ENCODE data around the gene KAZN. TPM values are rescaled to one million over a fixed set of nuclear protein-coding genes. Genes with fewer than 3 reads are reported as not detected.
A peak's percentile ranks its signal among the peaks of the same experiment; 100 is the strongest.
"Not testable (repeated sequence)": the region's sequence is repeated elsewhere in the genome, so short reads cannot be mapped to it uniquely, and the experiment has no call there.

The KAZN gene
- total and polyA plus RNA-seq, 10 donors: 20.0 to 245 (median 144) TPM

- 49 to 92% (median 69%) methylated on average over 3 of the region's 3 CpGs for WGBS, 5 donors
- TF ChIP-seq POLR2A (IDR thresholded peaks at IDR 0.05) (no peak), CTCF (IDR thresholded peaks at IDR 0.05 in 8 of 11, conservative IDR thresholded peaks at IDR 0.05 in 3 of 11) (no peak), POLR2AphosphoS5 (IDR thresholded peaks at IDR 0.05) (no peak)
Observed at GRCh38 chr1:14961661-14962267, 363.3 kb downstream of the KAZN start.

GRCh38 chr1:14962407-14962806 is 363.9 kb downstream of the KAZN start:
- intact Hi-C loops (cut with DNase I; ENCODE audit: low total_unique reads): no loop called here
- WGBS, 5 donors: 78 to 86% (median 85%) methylated on average over 7 of the region's 7 CpGs
- H3K27ac ChIP-seq: peak overlapping the region in 3 of 8 donors; percentile 4 to 31 (median 5)
- peaks cover 0 to 4% (median 0%) of the 10 kb centered on the region in 8 donors for H3K9me3 ChIP-seq
- no peak for TF ChIP-seq POLR2AphosphoS5 (IDR thresholded peaks at IDR 0.05)
- no peak for TF ChIP-seq POLR2A (IDR thresholded peaks at IDR 0.05)
- no peak for TF ChIP-seq CTCF (IDR thresholded peaks at IDR 0.05 in 8 of 11, conservative IDR thresholded peaks at IDR 0.05 in 3 of 11)
- H3K36me3 ChIP-seq: peaks cover 0 to 70% (median 18%) of the 10 kb centered on the region in 6 donors
- H3K4me3 ChIP-seq: no peak overlapping the region
- no peak for DNase-seq
- no peaks in the 10 kb centered on the region for H3K27me3 ChIP-seq (replicated peaks in 1 of 7)
- peaks cover 0 to 47% (median 22%) of the 10 kb centered on the region in 6 donors for H3K4me1 ChIP-seq

More at GRCh38 chr1:14961661-14962267, 363.3 kb downstream of the KAZN start:
- Histone ChIP-seq H3K27ac (peak overlapping the region in 5 of 8 donors; percentile 0 to 31 (median 5)), H3K4me3 (no peak overlapping the region), H3K9me3 (peaks cover 0 to 4% (median 0%) of the 10 kb centered on the region in 8 donors), H3K4me1 (peaks cover 0 to 53% (median 26%) of the 10 kb centered on the region in 6 donors), H3K36me3 (peaks cover 0 to 66% (median 16%) of the 10 kb centered on the region in 6 donors), H3K27me3 (replicated peaks in 1 of 7) (no peaks in the 10 kb centered on the region)
- DNase-seq: no peak
- intact Hi-C loops (cut with DNase I; ENCODE audit: low total_unique reads): no loop called here

- intact Hi-C loops (cut with DNase I; ENCODE audit: low total_unique reads); H3K4me3 ChIP-seq; H3K9me3 ChIP-seq; DNase-seq; H3K27me3 ChIP-seq (replicated peaks in 1 of 7): not testable (repeated sequence)
- Histone ChIP-seq H3K4me1 (peaks cover 0 to 47% (median 28%) of the 10 kb centered on the region in 6 donors), H3K27ac (peak overlapping the region in 4 of 8 donors; percentile 11 to 66 (median 42)), H3K36me3 (peaks cover 0 to 72% (median 20%) of the 10 kb centered on the region in 6 donors)
- 82 to 88% (median 83%) methylated on average over 10 of the region's 10 CpGs for WGBS, 5 donors
Observed at GRCh38 chr1:14963791-14964710, 365.6 kb downstream of the KAZN start.

GRCh38 chr1:14964711-14965055 is 366.2 kb downstream of the KAZN start:
- H3K9me3 ChIP-seq: peaks cover 0 to 5% (median 0%) of the 10 kb centered on the region in 8 donors
- H3K4me1 ChIP-seq: peaks cover 0 to 47% (median 31%) of the 10 kb centered on the region in 6 donors
- intact Hi-C loops (cut with DNase I; ENCODE audit: low total_unique reads): no loop called here
- 52 to 74% (median 67%) methylated on average over 4 of the region's 4 CpGs for WGBS, 5 donors
- H3K27ac ChIP-seq: peak overlapping the region in 4 of 8 donors; percentile 11 to 66 (median 42)
- H3K4me3 ChIP-seq: no peak overlapping the region
- no peak for DNase-seq
- H3K27me3 ChIP-seq (replicated peaks in 1 of 7): no peaks in the 10 kb centered on the region
- H3K36me3 ChIP-seq: peaks cover 0 to 70% (median 20%) of the 10 kb centered on the region in 6 donors
- TF ChIP-seq POLR2A (IDR thresholded peaks at IDR 0.05): no peak
- TF ChIP-seq POLR2AphosphoS5 (IDR thresholded peaks at IDR 0.05): no peak
- no peak for TF ChIP-seq CTCF (IDR thresholded peaks at IDR 0.05 in 8 of 11, conservative IDR thresholded peaks at IDR 0.05 in 3 of 11)
